Measurements from ENCODE around the gene GPSM1.

The GPSM1 gene, protein sequence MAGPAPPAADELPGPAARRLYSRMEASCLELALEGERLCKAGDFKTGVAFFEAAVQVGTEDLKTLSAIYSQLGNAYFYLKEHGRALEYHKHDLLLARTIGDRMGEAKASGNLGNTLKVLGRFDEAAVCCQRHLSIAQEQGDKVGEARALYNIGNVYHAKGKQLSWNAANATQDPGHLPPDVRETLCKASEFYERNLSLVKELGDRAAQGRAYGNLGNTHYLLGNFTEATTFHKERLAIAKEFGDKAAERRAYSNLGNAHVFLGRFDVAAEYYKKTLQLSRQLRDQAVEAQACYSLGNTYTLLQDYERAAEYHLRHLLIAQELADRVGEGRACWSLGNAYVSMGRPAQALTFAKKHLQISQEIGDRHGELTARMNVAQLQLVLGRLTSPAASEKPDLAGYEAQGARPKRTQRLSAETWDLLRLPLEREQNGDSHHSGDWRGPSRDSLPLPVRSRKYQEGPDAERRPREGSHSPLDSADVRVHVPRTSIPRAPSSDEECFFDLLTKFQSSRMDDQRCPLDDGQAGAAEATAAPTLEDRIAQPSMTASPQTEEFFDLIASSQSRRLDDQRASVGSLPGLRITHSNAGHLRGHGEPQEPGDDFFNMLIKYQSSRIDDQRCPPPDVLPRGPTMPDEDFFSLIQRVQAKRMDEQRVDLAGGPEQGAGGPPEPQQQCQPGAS

DNA sequence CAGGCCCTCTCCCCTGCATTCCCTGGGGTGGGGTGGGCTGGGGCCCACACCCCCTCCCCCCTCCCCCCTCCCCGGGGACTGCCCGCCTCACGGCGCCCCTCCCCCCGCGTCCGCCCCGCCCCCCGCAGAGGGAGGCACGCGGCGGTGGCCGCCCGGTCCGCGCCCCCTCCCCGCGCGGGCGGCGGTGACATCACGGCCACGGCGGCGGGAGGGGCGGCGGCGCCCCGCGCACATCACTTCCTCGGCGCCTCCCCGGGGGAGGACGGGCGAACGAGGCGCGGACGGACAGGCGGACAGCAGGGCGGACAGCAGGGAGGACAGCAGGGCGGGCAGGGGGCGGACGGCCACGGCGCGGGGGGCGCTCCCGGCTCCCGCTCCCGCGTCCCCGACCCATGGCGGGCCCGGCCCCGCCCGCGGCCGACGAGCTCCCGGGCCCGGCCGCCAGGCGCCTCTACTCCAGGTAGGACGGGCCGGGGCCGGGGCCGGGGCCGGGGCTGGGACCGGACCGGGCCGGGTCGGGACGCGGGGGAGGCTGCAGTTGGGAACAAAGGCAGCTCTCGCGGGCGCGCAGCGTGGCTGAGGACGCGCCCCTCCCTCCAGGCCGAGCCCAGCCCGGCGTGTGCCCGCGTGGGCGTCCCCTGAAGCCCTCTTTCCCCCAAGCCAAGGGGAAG is at the start of gene GPSM1:
Gene GPSM1 (plus strand): TSS at position 236 of the 671 bp plus-strand sequence. CDS start 157 bp downstream, at position 393.
- DNase-seq = peak; percentile 33

DNA sequence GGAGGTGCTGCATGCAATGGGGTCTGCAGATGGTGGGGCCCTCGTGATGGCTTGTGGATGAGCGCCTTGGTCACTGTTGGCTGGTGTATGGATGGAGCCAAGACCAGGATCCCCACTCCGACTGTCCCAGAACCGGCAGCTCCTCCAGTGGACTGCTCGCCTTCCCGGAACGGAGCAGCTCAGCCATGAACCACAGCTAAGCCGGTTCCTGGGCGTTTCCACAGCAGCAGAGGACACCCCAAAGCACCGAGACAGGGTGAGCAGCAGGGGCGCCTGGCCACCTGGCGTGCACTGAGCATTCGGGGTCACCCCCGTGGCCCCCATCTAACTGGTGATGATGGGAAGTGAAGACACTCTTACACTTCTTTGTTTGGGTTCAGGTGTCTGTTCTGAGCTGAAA is 49.6 kb upstream of the GPSM1 start:
- no peak for DNase-seq

DNA sequence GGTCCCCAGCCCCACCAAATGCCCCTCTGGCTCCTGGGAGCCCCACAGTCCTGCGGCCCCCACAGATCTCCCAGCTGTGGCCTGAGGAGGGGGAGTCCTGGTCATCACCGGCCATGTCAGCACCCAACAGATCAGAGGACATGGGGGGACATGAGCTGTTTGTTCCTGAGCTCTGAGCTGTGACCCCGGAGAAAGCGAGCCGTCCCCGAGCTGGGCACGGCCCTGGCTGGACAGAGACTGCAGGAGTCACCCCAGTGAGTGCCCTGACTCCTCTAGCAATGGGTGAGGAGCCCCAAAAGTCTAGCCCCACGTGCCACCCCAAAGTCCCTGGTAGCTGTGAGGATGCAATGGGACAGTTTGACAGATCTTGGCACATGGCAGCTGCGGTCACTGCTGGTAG is 49.1 kb upstream of the GPSM1 start:
- no peak for DNase-seq

DNA sequence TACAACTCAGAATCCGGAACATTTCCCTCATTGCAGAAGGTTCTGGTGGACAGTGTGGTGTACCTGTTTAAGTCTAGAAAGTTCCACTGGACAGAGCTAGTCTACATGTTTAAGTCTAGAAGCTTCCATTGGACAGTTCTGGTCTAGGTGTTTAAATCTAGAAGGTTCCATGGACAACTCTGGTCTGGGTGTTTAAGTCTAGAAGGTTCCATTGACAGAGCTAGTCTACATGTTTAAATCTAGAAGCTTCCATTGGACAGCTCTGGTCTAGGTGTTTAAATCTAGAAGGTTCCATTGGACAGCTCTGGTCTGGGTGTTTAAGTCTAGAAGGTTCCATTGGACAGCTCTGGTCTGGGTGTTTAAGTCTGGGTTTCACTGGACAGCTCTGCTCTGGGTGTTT is 48.4 kb upstream of the GPSM1 start:
- no peak for DNase-seq

DNA sequence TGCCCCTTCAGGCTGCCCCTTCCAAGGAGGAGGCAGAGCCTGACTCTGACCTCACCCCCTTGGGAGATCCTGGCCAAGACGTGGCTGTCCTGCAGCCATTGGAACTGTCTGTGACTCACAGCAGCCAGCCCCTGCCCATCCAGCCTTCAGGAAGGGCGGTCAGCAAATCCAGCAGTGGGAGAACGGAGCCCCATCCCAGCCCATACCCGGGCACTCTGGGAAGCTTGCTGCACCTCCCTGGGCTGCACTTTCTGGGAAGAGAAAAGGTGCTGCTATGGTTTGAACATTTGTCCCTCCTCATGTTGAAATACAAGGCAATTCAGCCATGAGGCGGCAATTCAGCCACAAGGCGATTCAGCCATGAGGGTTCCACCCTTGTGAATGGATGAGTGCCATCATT is 47.9 kb upstream of the GPSM1 start:
- no peak for DNase-seq

DNA sequence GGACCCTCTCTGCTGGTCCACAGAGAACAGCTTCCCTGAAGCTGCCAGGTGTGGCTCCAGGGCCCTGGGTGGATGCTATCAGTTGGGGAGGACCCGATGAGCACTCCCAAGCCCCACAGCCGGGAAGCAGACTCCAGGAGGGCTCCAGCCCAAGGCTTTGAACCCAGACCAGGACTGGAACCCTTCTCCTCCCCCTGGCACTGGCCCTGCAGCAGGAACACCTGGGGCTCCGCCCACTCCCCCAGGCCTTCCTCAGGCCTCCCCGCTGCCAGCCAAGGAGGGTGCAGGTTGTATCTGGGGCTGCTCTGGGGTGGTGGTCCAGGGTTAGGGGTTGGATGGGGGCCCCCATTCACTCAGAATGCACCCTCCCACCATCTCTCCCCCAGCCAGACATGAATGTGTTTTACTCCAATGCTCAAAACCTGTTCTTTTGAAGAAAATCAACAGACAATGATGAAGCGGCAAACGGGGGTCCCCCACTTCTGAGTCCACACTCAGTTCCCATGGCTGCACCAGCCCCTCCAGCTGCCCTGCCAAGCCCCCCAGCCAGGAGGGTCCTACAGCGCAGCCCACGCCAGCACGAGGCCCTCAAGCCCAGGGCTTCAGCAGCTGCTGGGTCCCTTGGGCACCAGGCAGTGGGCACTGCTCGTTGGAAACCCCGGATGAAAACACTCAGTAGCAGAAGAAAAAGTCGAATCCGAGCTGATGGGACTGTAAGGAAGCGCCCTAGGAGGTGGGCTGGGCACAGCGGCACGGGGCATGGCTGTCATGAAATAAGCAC is 46.6 kb upstream of the GPSM1 start:
- no peak for DNase-seq

DNA sequence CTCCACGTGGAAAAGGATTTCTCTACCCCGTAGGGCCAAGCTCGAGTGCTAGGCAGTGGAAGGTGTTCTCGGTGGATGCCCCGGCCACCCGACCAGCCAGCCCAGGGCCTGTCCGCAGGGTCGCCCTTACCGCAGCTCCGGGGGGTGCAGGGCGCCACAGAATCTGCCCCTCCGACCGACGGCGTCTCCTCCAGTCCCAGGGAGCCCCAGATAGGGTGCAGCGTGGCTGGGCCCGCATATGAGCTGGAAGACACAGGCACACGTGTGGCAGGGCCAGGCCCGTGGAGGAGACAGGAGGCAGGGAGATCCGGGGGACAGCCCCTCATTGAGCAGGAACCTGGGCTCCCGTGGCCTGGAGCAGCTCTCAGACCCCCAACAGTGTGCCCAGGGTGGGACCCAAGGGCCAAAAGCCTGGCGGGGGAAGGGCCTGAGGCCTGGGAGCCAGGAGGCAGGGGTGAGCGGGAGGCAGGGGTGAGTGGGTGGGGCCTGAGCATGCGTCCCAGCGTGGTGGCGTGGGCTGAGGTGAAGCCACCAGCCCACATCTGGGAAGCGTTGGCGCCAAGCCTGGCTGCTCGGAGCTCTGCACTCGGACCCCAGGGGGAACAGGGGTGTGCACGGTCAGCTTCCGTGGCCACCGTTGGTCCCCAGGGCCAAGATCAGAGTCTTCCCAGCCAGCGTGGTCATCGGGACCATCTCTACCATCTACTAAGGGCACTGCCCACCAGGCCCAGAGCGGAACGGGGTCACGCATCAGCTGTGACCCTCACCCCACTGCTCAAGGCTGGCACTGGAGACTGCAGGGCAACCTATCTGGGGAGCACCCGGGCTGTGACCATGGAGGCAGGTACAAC is 45.7 kb upstream of the GPSM1 start:
- DNase-seq = no peak

DNA sequence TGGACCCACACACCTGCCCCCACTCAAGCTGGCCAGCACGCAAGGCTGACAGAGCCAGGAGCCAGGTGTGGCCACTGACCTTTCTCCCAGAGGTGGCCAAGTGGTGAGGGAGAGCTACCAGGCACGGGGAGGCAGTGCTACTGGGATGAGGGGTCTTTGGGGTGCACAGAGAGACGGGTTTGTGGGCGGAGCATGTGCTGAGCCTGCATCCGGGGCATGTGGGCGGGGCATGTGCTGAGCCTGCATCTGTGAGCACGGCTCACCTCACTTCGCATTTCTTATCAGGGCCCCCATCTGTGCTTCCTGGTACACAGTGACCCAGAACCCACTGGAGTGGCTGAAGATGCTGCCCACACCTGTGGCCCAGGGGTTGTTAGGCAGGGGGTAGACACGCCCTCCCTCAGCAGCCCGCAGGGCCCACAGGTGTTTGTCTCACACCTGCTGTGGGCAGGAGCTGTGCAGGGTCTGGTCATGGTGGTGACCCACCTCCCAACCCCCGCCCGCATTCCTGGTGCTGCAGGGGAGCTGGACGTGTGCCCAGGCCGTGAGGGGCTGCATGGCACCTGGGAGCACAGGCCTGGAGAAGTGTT is 45.0 kb upstream of the GPSM1 start:
- DNase-seq = peak; percentile 26

DNA sequence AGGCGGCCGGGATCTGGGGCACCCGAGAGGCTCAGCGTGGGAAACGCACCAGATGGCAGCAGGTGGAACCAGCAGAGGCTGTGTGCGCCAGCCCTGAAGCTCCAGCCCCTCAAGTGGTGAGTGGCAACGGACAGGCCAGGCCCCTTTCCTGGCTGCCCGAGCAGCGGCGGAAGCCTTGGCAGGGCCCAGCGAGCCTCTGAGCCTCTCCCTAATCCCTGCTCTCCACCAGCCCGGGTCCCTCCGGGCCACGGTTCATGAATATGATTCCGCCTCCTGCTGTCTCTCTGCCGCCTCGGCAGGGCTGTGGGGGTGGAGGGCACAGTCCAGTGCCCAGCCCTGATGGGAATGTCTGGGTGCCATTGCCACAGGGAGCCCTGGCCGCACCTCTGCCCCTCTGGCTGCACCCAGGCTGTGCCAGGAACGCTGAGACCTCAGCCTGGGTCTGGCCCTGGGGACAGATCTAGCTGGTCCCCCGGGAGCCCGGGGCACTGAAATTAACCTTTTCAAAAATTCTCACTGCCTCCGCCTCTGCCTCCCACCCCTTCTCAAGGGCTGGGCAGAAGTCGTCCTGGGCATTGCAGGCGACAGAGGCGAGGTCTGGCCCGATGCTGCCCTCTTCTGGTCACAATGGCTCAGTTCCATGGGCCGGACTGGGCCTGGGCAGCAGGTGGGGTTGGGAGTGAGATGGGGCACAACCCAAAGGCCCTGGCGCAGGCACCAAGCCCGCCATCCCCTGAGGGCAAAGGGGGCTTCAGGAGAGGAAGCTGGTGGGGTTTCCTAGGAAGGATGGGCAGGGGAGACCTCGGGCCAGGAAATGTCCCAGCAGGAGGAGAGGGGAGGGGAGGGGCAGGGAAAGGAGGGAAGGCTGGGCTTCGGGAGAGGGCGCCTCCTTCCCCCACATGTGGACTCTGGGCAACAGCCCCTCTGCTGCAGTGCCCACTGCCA is 43.8 kb upstream of the GPSM1 start:
- peak; percentile 61 for DNase-seq

DNA sequence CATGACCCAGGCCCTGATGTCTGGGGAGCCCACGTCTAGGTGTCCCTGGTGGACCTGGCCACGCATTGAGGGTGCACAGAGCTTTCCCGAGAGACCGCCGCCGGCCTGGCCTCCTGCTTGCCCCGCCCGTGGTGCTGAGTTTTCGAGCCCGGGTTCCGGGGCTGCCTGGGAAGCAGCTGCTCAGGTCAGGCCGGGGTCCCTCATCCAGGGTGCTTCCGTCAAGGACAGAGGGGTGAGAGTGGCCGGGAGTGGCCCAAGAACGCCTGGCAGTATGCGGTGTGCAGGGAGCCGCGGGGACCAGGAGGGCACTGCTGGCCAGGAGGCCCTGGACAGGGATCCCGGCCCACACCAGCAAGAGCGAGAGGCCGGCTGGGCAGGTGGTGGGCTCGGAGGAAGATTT is 43.0 kb upstream of the GPSM1 start:
- no peak for DNase-seq

DNA sequence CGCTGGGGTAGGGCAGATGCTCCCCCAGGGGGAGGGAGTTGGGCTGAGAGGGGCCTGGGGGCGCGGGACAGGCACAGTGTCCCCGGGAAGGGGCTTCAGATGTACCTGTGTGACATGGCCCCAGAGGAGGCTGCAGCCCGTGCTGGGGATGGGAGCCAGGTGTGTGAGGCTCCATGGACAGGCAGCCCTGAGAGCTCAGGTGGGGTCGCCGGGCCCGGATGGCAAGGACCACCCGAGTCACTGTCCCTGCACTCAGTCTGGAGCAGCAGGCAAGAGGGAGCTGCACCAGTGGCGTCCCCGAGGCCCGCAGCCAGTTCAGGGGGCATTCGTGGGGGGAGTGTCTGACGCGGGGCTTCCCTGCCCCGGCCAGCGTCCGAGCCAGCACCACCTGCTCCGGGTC is 42.4 kb upstream of the GPSM1 start:
- no peak for DNase-seq

DNA sequence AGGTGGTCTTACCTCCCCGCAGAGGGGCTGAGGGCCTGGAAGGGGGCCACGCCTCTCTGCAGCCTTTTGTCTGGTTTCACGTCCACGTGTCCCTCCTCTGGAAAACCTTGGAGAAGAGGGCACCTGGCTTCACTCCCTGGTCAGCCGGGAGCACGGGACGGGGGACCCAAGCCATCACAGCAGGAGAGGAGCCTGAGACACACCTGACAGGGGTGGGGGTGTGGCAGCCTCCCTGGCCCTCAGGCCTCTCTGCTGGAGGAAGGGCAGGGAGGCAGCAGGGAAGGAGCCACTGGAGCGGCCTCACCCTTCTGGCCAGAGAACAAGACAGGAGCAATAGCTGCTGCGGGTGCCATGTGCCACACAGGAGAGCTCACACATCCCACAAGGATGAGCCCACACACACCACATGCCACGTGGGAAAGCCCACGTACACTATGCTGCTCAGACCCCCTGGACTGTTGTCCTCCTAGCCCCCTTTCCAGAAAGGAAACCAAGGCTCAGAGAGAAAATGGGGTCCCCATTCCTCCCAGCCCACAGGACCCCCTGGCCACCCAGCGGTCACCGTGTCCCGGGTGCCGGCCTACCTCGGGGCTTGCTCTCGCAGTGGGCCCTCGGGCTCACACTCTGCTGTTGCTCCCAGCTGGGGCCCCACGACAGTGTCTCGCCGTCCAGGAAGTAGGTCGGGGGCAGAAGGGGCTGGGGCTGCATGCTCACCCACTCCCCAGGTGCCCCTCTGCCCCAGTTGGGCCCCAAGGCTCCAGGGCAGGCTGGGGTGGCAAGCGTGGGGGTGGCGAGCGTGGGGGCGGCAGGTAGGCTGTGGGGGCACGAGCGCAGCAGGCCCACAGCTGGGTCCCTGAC is 41.6 kb upstream of the GPSM1 start:
- DNase-seq = no peak

DNA sequence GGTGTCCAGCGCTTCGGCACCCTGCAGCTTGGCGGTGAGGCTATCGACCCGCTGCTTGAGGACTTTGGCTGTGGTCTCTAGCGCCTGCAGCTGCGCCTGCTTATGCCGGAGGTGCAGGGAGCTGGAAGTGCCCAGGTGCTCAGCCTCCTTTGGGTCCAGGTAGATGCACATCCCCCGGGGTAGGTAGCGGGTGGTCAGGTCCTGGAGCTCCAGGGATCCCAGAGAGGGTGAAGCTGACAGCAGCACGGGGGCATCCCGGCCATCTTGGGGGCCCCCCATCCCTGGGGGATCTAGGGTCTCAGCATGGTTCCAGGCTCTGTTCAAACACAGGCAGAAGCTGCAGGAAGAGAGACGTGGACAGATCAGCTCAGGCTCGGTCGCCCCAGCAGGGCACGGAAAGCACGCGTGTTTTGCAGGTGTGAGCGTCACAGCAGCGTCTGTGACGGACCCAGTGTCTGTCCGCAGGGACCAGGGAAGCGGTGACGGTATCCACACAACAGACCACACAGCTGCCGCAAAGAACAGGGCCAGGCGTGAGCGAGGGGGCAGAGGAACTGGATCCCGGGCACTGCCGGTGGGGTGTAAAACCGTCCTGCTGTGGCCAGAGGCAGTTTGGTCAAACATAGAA is 40.9 kb upstream of the GPSM1 start:
- DNase-seq = no peak

DNA sequence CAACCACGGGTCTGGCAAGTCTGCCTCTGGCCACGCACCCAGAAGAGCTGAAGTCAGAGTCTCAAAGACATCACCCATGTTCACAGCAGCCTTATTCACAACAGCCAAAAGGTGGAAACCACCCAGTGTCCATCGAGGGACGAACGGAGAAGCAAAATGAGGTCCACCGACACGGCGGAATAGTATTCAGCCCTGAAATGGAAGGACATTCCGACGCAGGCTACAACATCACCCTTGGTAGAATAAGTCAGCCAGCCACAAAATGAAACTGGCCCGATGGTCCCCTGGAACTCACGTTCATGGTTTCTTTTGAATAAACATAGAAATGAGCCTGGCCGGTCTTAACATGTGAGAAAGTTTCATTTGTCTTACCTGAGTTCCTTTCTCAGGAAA is 40.4 kb upstream of the GPSM1 start:
- no peak for DNase-seq

DNA sequence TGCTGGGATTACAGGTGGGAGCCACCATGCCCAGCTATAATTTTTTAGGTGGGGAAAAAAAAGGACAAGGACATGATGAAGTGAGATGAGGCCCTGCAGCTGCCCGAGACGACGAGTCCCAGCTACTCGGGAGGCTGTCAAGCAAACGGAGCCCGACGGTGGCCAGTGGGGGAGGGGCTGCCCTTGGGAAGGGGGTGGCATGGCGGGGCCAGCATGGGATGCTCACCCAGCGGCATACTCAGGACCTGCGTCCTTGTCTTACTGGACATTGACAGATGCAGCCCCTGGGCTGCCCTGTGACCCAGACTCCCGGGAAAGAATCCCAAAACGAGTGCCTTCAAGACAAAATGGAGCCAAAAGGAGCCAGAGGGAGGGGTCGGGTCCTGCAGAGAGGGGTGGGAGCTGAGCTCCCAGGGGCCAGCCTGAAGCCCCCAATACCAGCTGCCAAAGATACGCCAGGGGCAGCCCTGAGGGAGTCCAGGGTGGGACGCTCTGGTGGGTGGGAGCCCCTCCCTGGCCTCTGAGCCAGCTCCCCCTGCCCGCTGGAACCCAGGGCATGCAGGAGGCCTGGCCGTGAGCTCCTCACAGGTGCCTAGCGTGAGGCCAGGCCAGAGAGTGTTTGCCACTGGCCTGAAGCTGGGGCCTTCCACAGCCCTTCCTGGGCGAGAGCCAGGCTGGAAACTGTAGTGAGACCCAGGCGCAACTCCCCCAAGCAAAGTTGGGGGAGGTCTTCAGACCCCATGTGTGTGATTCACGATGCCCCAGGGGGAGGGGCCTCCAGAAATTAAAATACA is 39.2 kb upstream of the GPSM1 start:
- DNase-seq = no peak

DNA sequence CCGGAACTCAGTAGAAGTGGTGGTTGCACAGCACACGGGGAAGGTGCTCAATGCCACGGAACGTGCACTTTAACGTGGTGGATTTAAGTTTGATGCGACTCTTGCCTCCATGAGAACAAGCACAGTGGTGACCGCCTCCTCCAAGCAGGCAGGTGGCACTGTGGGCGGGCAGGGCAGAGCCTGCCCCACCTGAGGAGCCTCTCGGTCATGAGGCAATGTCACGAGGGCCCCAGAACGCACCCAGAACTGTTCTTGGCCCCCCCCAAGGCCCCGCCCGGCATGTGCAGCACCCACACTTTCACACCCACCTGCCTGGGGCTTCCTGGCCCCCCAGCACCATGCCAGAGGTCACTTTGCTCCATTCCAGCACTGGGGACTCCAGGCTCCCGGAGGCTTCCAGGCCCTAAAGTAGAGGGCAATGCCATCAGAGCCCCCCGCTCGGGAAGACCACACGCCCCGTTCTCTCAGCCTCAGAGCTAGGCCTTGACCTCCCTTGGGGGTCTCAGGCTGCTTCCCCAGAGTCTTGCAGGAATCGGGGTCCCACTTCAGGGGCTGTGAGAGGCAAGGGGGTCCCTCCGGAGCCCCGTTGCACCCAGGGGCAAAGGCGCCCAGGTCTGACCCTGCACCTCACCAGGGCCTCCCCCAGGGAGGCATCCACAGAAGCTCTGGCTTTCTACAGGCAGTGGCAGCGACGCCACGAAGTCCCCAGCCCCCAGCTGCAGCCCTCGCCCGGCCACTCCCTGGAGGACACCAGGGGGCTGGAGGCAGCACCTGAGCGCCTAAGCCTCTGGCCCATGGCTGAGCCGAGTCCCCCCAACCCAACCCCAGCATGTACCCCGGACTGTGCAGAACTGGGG is 37.5 kb upstream of the GPSM1 start:
- no peak for DNase-seq

DNA sequence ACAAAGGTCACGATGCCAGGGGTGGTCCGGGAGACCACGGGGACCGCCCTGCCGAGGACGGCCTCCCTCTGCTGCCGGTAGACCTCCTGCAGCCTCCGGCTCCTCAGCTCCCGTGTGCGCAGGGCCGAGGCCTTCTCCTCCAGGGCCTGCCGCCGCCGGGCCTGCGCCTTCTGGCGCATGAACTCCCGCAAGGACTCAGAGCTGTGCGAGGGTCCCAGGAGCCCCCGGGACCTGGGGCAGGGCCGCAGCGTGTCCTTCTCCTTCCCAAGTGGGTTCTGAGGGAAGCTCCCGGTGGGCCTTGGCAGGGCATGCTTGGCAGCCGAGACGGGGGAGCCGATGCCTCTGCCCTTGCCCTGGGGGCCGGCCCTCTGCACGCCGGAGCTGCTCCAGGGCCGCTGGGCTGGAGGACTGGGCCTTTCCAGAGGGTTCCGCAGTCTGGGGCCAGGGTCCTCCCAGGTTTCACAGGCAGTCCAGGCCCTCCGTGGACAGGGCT is 36.8 kb upstream of the GPSM1 start:
- no peak for DNase-seq
